Coronary artery (tissue), 2 donors: ENCODE results near the gene ABLIM2.

Experiments used
- DNase-seq: peaks from one replicate; pipeline ENCODE4 v3.0.0-alpha.2; 2017; ENCODE audit warnings: low spot score
- H3K27ac ChIP-seq, 2 donors: fragments of 200-600 bp; sonication (generic); one replicate each; pipeline ENCODE4 v1.5.1; 2016 to 2019
- H3K4me3 ChIP-seq: fragments of 200-600 bp; sonication (generic); 2 replicates; pipeline ENCODE4 v1.5.1; 2016; ENCODE audit warnings: mild to moderate bottlenecking, moderate library complexity
- CTCF ChIP-seq: fragments of 200-600 bp; sonication (generic); IDR thresholded peaks from one replicate; pipeline ENCODE4 v1.5.1; 2019; ENCODE audit warnings: antibody characterized with exemption

Gene ABLIM2

GRCh38 chr4:7984286-7984925 lies 174.2 kb downstream of the ABLIM2 start:
- Histone ChIP-seq H3K27ac (no peak overlapping the region), H3K4me3 (no peak overlapping the region)
- TF ChIP-seq CTCF: no peak
- no peak for DNase-seq

- Histone ChIP-seq H3K4me3 (no peak overlapping the region), H3K27ac (no peak overlapping the region)
- no peak for TF ChIP-seq CTCF
- no peak for DNase-seq
These were observed 175.3 kb downstream of the ABLIM2 start for GRCh38 chr4:7983296-7983695.

- TF ChIP-seq CTCF: no peak
- Histone ChIP-seq H3K27ac (no peak overlapping the region), H3K4me3 (no peak overlapping the region)
- DNase-seq: no peak
These were observed 176.7 kb downstream of the ABLIM2 start for GRCh38 chr4:7981738-7982394.

- no peak for DNase-seq
- TF ChIP-seq CTCF: no peak
- H3K4me3 ChIP-seq: no peak overlapping the region
- H3K27ac ChIP-seq: no peak overlapping the region
These were observed 178.6 kb downstream of the ABLIM2 start for GRCh38 chr4:7980036-7980435.

- Histone ChIP-seq H3K27ac (no peak overlapping the region), H3K4me3 (no peak overlapping the region)
- no peak for TF ChIP-seq CTCF
- DNase-seq: no peak
These were observed 179.0 kb downstream of the ABLIM2 start for GRCh38 chr4:7979652-7979968.

GRCh38 chr4:7978907-7979651 lies 179.5 kb downstream of the ABLIM2 start:
- Histone ChIP-seq H3K4me3 (no peak overlapping the region), H3K27ac (no peak overlapping the region)

More at GRCh38 chr4:7978907-7979651, 179.5 kb downstream of the ABLIM2 start:
- no peak for TF ChIP-seq CTCF
- DNase-seq: no peak
